Body of pancreas (tissue), 4 donors: ENCODE measurements around the gene SUGT1.

Experiments
- CTCF ChIP-seq, 7 experiments: fragments of 450-650 bp in 4 of 7; fragments of 200-600 bp in 3 of 7; sonication (generic) in 3 of 7; IDR thresholded peaks; one replicate each; pipeline ENCODE4 v1.5.1; 2016 to 2019; ENCODE audit warnings: antibody characterized with exemption in 7 of 7
- POLR2A ChIP-seq, 3 donors: fragments of 450-650 bp; IDR thresholded peaks; one replicate each; pipeline ENCODE4 v1.6.1; 2016; ENCODE audit warnings: antibody characterized with exemption in 3 of 3, mild to moderate bottlenecking in 2 of 3

GRCh38 chr13:52644108-52644507 is 8.5 kb upstream of the SUGT1 start:
- TF ChIP-seq POLR2A (IDR thresholded peaks at IDR 0.05): no peak
- TF ChIP-seq CTCF (IDR thresholded peaks at IDR 0.05): no peak
